SK-N-SH treated with all-trans-retinoic acid at 6 μM for 48 hours (cell line): ENCODE results near the gene MMP24.
"Not testable (repeated sequence)": the region's sequence is repeated elsewhere in the genome, so short reads cannot be mapped to it uniquely, and the experiment has no call there.

ENCODE experiments used
- ATAC-seq: fragments of 200-7000 bp; cut with Tn5 transposase; 3 replicates; pipeline ENCODE4 v1.9.1; 2020; ENCODE audit warnings: mild to moderate bottlenecking, moderate library complexity
- ARNTL ChIP-seq: fragments of 450-650 bp; formaldehyde crosslinking; IDR thresholded peaks from 2 replicates; pipeline ENCODE4 v1.5.0; 2020; ENCODE audit warnings: low read depth, mild to moderate bottlenecking, moderate library complexity, borderline replicate concordance
- BACH2 ChIP-seq: fragments of 250-450 bp; sonication (Bioruptor Pico); IDR thresholded peaks from 2 replicates; pipeline ENCODE4 v1.9.0; 2021; ENCODE audit warnings: mild to moderate bottlenecking, borderline replicate concordance
- CSDC2 ChIP-seq: fragments of 250-450 bp; sonication (Bioruptor Pico); IDR thresholded peaks from 2 replicates; pipeline ENCODE4 v1.5.0; 2020; ENCODE audit warnings: mild to moderate bottlenecking, moderate library complexity
- ESRRG ChIP-seq: fragments of 250-450 bp; sonication (Bioruptor Pico); IDR thresholded peaks from 2 replicates; pipeline ENCODE4 v1.6.1; 2021; ENCODE audit warnings: mild to moderate bottlenecking
- ISL1 ChIP-seq: fragments of 250-450 bp; sonication (Bioruptor Pico); IDR thresholded peaks from 2 replicates; pipeline ENCODE4 v2.1.2; 2022; ENCODE audit warnings: mild to moderate bottlenecking, moderate library complexity
- OSR1 ChIP-seq: fragments of 250-450 bp; sonication (Bioruptor Pico); IDR thresholded peaks from 2 replicates; pipeline ENCODE4 v1.8.0; 2022; ENCODE audit warnings: moderate library complexity, mild to moderate bottlenecking, inconsistent platforms
- PPARA ChIP-seq: fragments of 250-450 bp; sonication (Bioruptor Pico); IDR thresholded peaks from 2 replicates; pipeline ENCODE4 v1.5.0; 2020; ENCODE audit warnings: mild to moderate bottlenecking, borderline replicate concordance
- RARB ChIP-seq: fragments of 250-450 bp; sonication (Bioruptor Pico); IDR thresholded peaks from 2 replicates; pipeline ENCODE4 v1.8.0; 2021; ENCODE audit warnings: mild to moderate bottlenecking, moderate library complexity
- SNAI2 ChIP-seq: fragments of 250-450 bp; sonication (Bioruptor Pico); IDR thresholded peaks from 2 replicates; pipeline ENCODE4 v1.5.0; 2020; ENCODE audit warnings: mild to moderate bottlenecking, moderate library complexity
- TCF4 ChIP-seq: fragments of 250-450 bp; sonication (Bioruptor Pico); IDR thresholded peaks from 2 replicates; pipeline ENCODE4 v1.8.0; 2021; ENCODE audit warnings: mild to moderate bottlenecking, moderate library complexity, borderline replicate concordance
- TOX ChIP-seq: fragments of 250-450 bp; sonication (Bioruptor Pico); IDR thresholded peaks from 2 replicates; pipeline ENCODE4 v1.8.0; 2021; ENCODE audit warnings: mild to moderate bottlenecking, moderate library complexity, borderline replicate concordance
- TSHZ2 ChIP-seq: fragments of 250-450 bp; sonication (Bioruptor Pico); IDR thresholded peaks from 2 replicates; pipeline ENCODE4 v1.5.0; 2020; ENCODE audit warnings: mild to moderate bottlenecking, moderate library complexity
- ZC3H10 ChIP-seq: fragments of 250-450 bp; sonication (Bioruptor Pico); IDR thresholded peaks from 2 replicates; pipeline ENCODE4 v1.5.1; 2021; ENCODE audit warnings: mild to moderate bottlenecking, moderate library complexity
- ZFP3 ChIP-seq: fragments of 250-450 bp; sonication (Bioruptor Pico); IDR thresholded peaks from 2 replicates; pipeline ENCODE4 v1.5.0; 2020; ENCODE audit warnings: mild to moderate bottlenecking, moderate library complexity
- ZFP30 ChIP-seq: fragments of 450-650 bp; formaldehyde crosslinking; IDR thresholded peaks from 2 replicates; pipeline ENCODE4 v1.5.0; 2022; ENCODE audit warnings: mild to moderate bottlenecking, moderate library complexity
- ZNF565 ChIP-seq: fragments of 450-650 bp; formaldehyde crosslinking; conservative IDR thresholded peaks from 2 replicates; pipeline ENCODE4 v1.5.0; 2020; ENCODE audit warnings: low read depth, mild to moderate bottlenecking, moderate library complexity
- ZNF70 ChIP-seq: fragments of 450-650 bp; formaldehyde crosslinking; IDR thresholded peaks from 2 replicates; pipeline ENCODE4 v1.5.0; 2020; ENCODE audit warnings: mild to moderate bottlenecking, moderate library complexity
- ZNF8 ChIP-seq: fragments of 450-650 bp; formaldehyde crosslinking; IDR thresholded peaks from 2 replicates; pipeline ENCODE4 v1.5.0; 2020; ENCODE audit warnings: mild to moderate bottlenecking, moderate library complexity
- TF ChIP-seq, protein P1 (sequence below): fragments of 250-450 bp; sonication (Bioruptor Pico); IDR thresholded peaks from 2 replicates; pipeline ENCODE4 v1.5.1; 2021; ENCODE audit warnings: mild to moderate bottlenecking, moderate library complexity
- TF ChIP-seq, protein P2 (sequence below): fragments of 250-450 bp; sonication (Bioruptor Pico); IDR thresholded peaks from 2 replicates; pipeline ENCODE4 v1.5.1; 2020; ENCODE audit warnings: low read depth, mild to moderate bottlenecking, moderate library complexity

Gene MMP24

DNA sequence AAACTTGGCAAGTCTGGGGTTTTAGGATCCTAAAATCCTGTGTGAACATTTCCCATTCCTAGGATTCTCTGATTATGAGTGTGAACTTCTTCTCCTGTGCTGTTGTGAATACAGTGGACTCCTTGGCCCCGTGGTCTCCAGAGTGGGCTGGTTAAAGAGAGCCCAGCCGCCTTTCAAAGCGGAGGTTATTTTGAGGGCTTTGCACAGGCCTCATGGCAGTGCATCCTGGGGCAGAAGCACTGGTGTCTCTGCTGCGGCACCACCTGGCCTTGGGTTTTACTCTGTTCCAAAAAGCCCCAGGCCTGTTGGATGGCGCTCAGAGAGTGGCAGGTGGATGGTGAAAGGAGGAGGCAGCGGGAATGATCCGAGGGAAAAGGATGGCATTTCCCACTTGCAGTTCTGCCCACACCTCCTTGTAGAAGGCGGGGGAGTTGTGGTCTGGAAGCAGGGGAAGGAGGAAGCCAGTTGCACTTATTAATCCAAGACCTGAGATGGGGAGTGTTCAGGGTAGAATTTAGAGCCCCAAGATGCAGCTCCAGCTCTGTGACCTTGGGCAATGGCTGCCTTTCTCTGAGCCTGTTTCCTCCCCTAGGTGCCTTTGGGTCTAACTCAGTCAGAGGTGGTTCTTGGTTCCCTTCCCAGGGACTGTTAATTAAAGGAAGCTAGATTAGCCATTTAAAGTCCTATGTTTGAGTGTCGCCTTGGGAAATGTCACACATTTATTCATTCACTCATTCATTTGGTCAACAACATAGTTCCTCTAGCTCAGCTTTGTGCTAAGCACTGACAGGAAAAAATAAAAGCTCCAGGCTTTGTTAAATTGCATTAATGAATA, 22.4 kb downstream of the MMP24 start (continued):
- no peak for TF ChIP-seq CSDC2

- no peak for ATAC-seq
- TF ChIP-seq ESRRG (CRISPR knock-in tag) (no peak), ISL1 (CRISPR knock-in tag) (no peak), BACH2 (CRISPR knock-in tag) (no peak), TOX (CRISPR knock-in tag) (no peak), OSR1 (CRISPR knock-in tag) (no peak), ZC3H10 (CRISPR knock-in tag) (no peak), TCF4 (CRISPR knock-in tag) (no peak)
- TF ChIP-seq, protein P1, sequence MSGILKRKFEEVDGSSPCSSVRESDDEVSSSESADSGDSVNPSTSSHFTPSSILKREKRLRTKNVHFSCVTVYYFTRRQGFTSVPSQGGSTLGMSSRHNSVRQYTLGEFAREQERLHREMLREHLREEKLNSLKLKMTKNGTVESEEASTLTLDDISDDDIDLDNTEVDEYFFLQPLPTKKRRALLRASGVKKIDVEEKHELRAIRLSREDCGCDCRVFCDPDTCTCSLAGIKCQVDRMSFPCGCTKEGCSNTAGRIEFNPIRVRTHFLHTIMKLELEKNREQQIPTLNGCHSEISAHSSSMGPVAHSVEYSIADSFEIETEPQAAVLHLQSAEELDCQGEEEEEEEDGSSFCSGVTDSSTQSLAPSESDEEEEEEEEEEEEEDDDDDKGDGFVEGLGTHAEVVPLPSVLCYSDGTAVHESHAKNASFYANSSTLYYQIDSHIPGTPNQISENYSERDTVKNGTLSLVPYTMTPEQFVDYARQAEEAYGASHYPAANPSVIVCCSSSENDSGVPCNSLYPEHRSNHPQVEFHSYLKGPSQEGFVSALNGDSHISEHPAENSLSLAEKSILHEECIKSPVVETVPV = no peak
Measured at GRCh38 chr20:35251613-35251940, 25.1 kb downstream of the MMP24 start.

DNA sequence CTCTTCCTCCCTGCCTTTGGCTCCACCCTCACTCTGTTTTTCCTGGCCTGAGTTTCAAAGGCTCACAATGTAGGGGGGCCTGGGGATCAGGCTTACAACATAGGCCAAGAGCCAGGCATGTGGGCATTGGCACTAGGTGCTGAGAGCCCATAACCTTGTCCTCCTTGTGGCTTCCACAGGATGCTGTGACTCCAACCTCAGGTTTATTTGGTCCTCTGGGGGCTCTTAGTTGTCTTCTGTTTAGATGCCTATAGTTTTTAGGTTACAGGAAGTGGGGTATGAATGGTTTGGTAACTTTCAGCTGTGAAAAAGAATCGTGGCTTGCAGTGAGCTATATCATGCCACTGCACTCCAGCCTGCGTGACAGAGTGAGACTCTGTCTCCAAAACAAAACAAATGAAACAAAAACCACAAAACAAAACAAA, 25.6 kb downstream of the MMP24 start:
- no peak for ATAC-seq
- TF ChIP-seq CSDC2 = no peak
- TF ChIP-seq ESRRG (CRISPR knock-in tag) = no peak
- no peak for TF ChIP-seq TOX (CRISPR knock-in tag)
- TF ChIP-seq ARNTL = no peak
- TF ChIP-seq ZFP30 (CRISPR knock-in tag) = no peak
- no peak for TF ChIP-seq ZFP3
- no peak for TF ChIP-seq ZNF8 (CRISPR knock-in tag)
- TF ChIP-seq PPARA (CRISPR knock-in tag) = no peak
- TF ChIP-seq RARB (CRISPR knock-in tag) = no peak
- no peak for TF ChIP-seq OSR1 (CRISPR knock-in tag)
- TF ChIP-seq ZNF565 (CRISPR knock-in tag) = no peak
- TF ChIP-seq ISL1 (CRISPR knock-in tag) = no peak
- no peak for TF ChIP-seq BACH2 (CRISPR knock-in tag)
- TF ChIP-seq TCF4 (CRISPR knock-in tag) = no peak
- TF ChIP-seq, protein P2, sequence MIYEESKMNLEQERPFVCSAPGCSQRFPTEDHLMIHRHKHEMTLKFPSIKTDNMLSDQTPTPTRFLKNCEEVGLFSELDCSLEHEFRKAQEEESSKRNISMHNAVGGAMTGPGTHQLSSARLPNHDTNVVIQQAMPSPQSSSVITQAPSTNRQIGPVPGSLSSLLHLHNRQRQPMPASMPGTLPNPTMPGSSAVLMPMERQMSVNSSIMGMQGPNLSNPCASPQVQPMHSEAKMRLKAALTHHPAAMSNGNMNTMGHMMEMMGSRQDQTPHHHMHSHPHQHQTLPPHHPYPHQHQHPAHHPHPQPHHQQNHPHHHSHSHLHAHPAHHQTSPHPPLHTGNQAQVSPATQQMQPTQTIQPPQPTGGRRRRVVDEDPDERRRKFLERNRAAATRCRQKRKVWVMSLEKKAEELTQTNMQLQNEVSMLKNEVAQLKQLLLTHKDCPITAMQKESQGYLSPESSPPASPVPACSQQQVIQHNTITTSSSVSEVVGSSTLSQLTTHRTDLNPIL (CRISPR knock-in tag) = no peak

DNA sequence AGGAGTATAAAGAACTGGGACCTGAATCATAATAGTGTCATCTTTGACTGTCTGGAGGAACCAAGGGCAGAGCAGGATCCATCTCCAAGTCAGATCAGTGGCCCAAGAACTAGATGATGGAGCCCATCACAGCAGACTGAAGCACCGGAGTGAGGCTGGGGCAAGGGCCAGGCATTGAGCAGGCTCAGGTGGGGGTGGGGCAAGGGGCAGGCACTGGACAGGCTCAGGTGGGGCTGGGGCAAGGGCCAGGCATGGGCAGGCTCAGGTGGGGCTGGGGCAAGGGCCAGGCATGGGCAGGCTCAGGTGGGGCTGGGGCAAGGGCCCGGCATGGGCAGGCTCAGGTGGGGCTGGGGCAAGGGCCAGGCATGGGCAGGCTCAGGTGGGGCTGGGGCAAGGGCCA, 26.1 kb downstream of the MMP24 start:
- not testable (repeated sequence) for ATAC-seq

DNA sequence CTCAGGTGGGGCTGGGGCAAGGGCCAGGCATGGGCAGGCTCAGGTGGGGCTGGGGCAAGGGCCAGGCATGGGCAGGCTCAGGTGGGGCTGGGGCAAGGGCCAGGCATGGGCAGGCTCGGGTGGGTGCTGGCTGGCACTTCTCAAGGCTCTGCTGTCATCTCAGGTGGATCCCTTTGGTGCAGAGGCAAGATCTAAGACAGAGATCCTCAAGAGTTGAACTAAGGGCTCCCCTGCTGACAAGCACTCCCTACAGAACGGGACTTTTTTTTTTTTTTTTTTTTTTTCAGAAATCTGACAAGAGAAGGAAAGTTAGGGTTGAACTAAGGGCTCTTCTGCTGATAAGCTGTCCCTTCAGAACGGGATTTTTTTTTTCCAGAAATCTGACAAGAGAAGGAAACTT, 26.5 kb downstream of the MMP24 start:
- TF ChIP-seq OSR1 (CRISPR knock-in tag) = no peak
- TF ChIP-seq TSHZ2 (CRISPR knock-in tag) = no peak
- no peak for TF ChIP-seq SNAI2 (CRISPR knock-in tag)
- no peak for TF ChIP-seq ZNF8 (CRISPR knock-in tag)
- TF ChIP-seq ZNF70 (CRISPR knock-in tag) = no peak
- no peak for TF ChIP-seq ZC3H10 (CRISPR knock-in tag)
- no peak for TF ChIP-seq ARNTL
- no peak for TF ChIP-seq RARB (CRISPR knock-in tag)
- no peak for TF ChIP-seq ESRRG (CRISPR knock-in tag)
- no peak for TF ChIP-seq ISL1 (CRISPR knock-in tag)
- no peak for ATAC-seq
